HG03575 (cell line): ENCODE results near the gene EFS.
"Not testable (repeated sequence)": the region's sequence is repeated elsewhere in the genome, so short reads cannot be mapped to it uniquely, and the experiment has no call there.

Experiments used
- ATAC-seq: cut with Tn5 transposase; IDR thresholded peaks from one replicate; pipeline ENCODE4 v1.9.1; 2021; ENCODE audit not compliant: unreplicated experiment, insufficient number of reproducible peaks, low FRiP score; ENCODE audit errors: extremely low read depth

The EFS gene

GRCh38 chr14:23401291-23401690, 36.3 kb upstream of the EFS start:
- no peak for ATAC-seq

- not testable (repeated sequence) for ATAC-seq
These were observed 35.7 kb upstream of the EFS start for GRCh38 chr14:23400496-23401149.

DNA sequence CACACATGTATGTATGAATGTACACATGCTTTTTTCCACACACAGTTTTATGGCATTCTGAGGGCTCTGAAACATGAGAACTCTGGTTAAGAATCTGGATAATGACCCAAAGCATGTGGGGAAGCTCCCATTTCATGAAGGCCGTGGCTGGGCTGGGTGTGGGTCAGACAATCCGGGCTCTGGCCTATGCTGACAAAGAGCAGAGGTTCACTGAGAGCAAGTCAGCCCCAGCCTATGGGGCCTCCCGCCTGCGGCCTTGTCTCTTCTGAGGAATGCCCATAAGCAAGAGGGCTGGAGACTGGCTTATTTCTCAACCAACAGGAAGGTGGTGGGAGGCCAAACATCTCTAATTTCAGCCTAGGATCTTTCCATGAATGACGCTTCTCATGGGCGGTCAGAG, 34.6 kb upstream of the EFS start:
- ATAC-seq, result no peak

DNA sequence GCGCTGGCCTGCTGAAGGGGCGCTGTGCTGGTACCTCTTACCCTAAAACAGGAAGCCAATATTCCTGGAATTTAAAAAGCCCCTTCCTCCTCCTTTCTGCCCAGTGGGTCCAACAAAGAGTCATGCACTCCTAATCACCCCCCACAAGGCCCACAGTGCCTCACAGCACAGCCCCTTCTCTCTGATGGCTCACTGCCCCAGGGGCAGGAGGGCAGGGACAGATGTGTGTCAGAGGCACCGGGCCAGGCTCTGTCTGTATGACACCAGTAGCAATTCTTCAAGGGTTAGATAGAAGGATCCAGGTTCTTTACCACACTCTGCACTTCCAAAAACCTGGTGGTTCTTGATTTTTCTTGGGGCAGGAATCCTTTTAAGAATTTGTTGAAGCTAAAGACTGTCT, 34.2 kb upstream of the EFS start:
- ATAC-seq, result no peak

GRCh38 chr14:23398348-23398747, 33.4 kb upstream of the EFS start:
- ATAC-seq, result no peak

GRCh38 chr14:23396781-23397407, 31.9 kb upstream of the EFS start:
- no peak for ATAC-seq

GRCh38 chr14:23396126-23396525, 31.2 kb upstream of the EFS start:
- ATAC-seq, result no peak

- no peak for ATAC-seq
These were observed 27.6 kb upstream of the EFS start for GRCh38 chr14:23392613-23393012.

DNA sequence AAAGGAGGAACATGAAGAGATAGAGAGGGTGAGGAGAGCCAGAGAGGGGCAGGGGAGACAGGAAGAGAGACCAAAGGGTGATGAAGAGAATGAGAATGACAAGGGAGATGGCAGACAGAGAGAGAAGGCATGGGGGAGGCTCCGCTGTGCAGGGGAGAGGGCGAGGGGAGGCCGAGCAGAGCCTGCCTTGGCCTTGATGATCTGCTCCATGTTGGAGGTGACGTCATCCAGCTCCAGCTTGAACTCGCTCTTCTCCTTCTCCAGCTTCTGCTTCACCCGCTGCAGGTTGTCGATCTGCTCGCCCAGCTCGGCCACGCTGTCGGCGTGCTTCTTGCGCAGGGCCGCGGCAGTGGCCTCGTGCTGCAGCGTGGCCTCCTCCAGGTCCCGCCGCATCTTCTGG, 24.9 kb upstream of the EFS start:
- not testable (repeated sequence) for ATAC-seq

DNA sequence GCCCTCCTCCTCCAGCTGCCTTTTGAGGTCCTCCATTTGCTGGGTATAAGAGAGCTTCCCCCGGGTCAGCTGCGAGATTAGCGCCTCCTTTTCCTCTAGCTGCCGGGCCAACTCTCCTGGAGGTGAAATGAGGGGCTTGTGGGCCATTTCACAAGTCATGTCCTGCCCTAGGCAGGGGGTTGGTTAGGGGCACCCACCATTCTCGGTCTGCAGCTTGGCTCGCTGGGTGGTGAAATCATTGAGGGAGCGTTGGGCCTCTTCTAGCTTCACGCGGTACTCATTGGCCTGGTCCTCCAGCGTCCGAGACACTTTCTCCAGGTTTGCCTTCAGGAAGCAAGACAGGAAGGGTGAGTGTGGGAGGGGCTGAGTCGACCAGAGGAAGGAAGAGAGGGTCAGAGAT, 24.4 kb upstream of the EFS start:
- ATAC-seq, result no peak

GRCh38 chr14:23388996-23389395, 24.0 kb upstream of the EFS start:
- ATAC-seq, result no peak

- no peak for ATAC-seq
These were observed 23.2 kb upstream of the EFS start for GRCh38 chr14:23387916-23388882.

DNA sequence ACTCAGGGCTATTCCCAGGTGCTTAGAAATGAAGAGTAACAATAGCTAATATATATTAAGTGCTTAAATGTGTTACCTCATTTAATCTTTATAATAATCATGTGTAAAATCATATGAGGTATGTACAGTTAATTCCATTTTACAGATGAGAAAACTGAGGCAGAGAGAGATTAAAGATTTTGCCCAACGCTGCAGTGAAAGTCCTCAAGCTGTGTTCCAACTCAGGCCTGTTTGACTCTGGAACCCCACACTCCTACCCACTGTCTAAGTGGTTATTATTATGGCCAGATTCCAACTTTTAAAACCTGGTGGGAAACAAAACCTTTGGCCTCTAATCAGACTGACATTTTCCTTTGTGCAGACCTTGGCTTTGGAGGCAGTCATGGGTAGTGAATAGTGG, 22.0 kb upstream of the EFS start:
- ATAC-seq, result no peak

DNA sequence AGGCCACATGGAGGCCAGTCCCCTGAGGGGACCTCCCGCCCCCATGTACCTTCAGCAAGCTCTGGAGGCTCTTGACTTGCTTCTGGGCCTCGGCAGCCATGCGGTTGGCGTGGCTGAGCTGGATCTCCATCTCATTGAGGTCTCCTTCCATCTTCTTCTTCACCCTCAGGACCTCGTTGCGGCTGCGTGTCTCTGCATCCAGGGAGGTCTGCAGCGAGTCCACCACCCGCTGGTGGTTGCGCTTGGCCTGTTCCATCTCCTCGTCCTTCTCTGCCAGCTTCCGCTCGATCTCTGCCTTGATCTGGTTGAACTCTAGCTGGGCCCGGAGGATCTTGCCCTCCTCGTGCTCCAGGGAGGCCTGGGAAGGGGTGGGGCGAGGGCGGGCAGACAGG, 21.3 kb upstream of the EFS start:
- not testable (repeated sequence) for ATAC-seq

DNA sequence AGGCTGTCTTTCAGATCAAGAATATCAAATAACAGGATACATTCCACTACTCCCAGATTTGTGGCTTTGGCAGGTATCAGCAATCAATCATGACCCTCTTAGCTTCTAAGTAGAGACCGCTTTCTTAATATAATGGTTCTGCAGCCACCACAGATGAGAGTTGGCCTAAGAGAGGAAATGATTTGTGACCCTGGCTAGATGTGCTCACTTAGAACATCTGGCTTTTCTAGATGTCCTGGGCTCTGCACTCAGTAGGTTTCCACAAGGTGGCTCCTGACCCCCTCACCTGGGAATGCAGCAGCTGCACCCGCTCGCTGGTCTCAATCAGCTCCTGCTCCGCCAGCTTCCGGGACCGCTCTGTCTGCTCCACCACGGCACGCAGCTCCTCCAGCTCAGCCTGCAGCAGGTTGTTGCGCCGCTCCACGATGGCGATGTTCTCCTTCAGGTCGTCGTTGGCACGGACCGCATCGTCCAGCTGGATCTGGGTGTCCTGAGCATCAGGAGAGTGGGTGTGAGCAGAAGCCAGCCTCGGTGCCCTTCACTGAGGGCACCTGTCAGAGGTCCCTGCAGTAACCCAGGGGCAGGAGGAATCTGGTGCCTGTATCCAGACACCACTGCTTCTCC, 20.8 kb upstream of the EFS start:
- no peak for ATAC-seq

GRCh38 chr14:23385244-23385641, 20.3 kb upstream of the EFS start:
- no peak for ATAC-seq

GRCh38 chr14:23384364-23385080, 19.6 kb upstream of the EFS start:
- no peak for ATAC-seq

DNA sequence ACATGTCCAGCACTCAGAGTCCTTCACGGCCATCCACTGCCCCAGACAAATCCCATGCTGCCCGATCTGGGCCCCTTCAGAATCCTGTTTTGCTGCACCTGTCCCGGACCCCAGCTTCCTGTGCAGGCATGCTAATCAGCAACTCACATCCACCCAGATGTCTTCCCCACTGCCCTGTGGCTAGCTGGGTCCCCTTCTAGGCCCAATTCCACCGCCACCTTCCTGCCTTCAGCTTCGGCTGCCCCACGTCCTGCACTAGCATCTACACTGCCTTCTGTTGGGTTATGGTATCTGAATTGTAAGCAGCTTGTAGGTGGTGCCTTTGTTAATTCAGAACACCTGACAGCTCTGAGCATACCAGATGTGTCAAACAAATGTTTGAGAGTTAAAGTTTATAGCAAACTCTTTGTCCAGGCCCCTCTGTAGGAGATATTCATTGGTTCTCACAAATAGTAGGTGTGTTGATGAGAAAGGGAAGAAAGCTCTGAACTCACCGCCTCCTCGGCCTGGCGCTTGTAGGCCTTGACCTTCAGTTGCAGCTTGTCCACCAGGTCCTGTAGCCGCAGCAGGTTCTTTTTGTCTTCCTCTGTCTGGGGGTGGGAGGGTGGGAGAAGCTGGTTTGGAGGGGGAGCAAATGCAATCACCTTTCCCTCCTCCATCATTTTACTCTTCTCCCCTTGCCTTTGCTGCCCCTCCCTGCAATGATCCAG, 17.9 kb upstream of the EFS start:
- ATAC-seq, result no peak
